H1 (cell line): Measurements from ENCODE around the gene MANBA. TPM values are rescaled to one million over a fixed set of nuclear protein-coding genes. Genes with fewer than 3 reads are reported as not detected.

ENCODE experiments used
- CTCF ChIA-PET: fragments of 300-600 bp; sonication (Branson Sonifier 250); formaldehyde crosslinking; loops from one replicate; lab custom pipeline; 2021; ENCODE audit not compliant: partially characterized antibody; lab: Charles Lee
- POLR2A ChIA-PET: fragments of 300-600 bp; sonication (Branson Sonifier 250); formaldehyde crosslinking; loops from one replicate; lab custom pipeline; 2021; ENCODE audit warnings: inconsistent platforms; ENCODE audit not compliant: partially characterized antibody; lab: Charles Lee
- DNase-seq, 2 experiments: peaks; one replicate each; pipeline versions ENCODE4 v3.0.0 to v3.0.0-alpha.2; 2010 to 2022; ENCODE audit warnings: low spot score in 2 of 2, low read depth in 1 of 2, mixed read lengths in 1 of 2
- FAIRE-seq: peaks from 2 replicates; lab custom pipeline; 2011; peaks lifted over from hg19 to GRCh38; lab: Jason Lieb, UNC
- H2AFZ ChIP-seq: 2 replicates; pipeline ENCODE4 v1.8.1; 2012; ENCODE audit warnings: low read length, inconsistent platforms
- H2AK5ac ChIP-seq: 2 replicates; pipeline ENCODE4 v1.6.1; 2013; ENCODE audit warnings: low read depth, low read length
- H2BK120ac ChIP-seq: replicated peaks from 2 replicates; pipeline ENCODE3; 2013; ENCODE audit warnings: low read depth, low read length, inconsistent platforms
- H2BK12ac ChIP-seq: 2 replicates; pipeline ENCODE4 v1.6.1; 2013; ENCODE audit warnings: low read depth, low read length
- H2BK15ac ChIP-seq: 2 replicates; pipeline ENCODE4 v1.6.1; 2013; ENCODE audit warnings: low read length
- H2BK20ac ChIP-seq: 2 replicates; pipeline ENCODE4 v1.6.1; 2013; ENCODE audit warnings: low read length
- H2BK5ac ChIP-seq: 2 replicates; pipeline ENCODE4 v1.6.1; 2013; ENCODE audit warnings: low read depth, low read length
- H3K14ac ChIP-seq: 2 replicates; pipeline ENCODE4 v1.6.1; 2013; ENCODE audit warnings: inconsistent platforms; ENCODE audit not compliant: insufficient read length
- H3K18ac ChIP-seq: 2 replicates; pipeline ENCODE4 v1.6.1; 2013; ENCODE audit warnings: low read length; ENCODE audit errors: extremely low read depth
- H3K23ac ChIP-seq: 2 replicates; pipeline ENCODE4 v1.6.1; 2013; ENCODE audit warnings: inconsistent platforms; ENCODE audit not compliant: insufficient read length
- H3K23me2 ChIP-seq: 2 replicates; pipeline ENCODE4 v1.6.1; 2013; ENCODE audit warnings: low read depth, low read length
- H3K27ac ChIP-seq: 2 replicates; pipeline ENCODE4 v1.6.1; 2011; ENCODE audit warnings: low read depth, low read length, inconsistent platforms
- H3K27me3 ChIP-seq, 4 experiments: replicated peaks in 1 of 4; 1 replicate in 1 of 4; 2 replicates in 3 of 4; pipeline versions ENCODE4 v1.6.1 to v1.8.1; 2011 to 2013; ENCODE audit warnings: low read length in 3 of 4, mild to moderate bottlenecking in 3 of 4, inconsistent platforms in 2 of 4, mixed read lengths in 2 of 4, moderate library complexity in 1 of 4; ENCODE audit not compliant: control insufficient read depth in 3 of 4, insufficient read depth in 3 of 4; ENCODE audit errors: extremely low read depth in 1 of 4
- H3K36me3 ChIP-seq, 4 experiments: 2 replicates each; pipeline versions ENCODE4 v1.6.1 to v1.8.1; 2011 to 2013; ENCODE audit warnings: mild to moderate bottlenecking in 4 of 4, low read length in 3 of 4, moderate library complexity in 2 of 4, control low read depth in 1 of 4, inconsistent platforms in 1 of 4; ENCODE audit not compliant: insufficient read depth in 4 of 4, control insufficient read depth in 2 of 4
- H3K4ac ChIP-seq: replicated peaks from 2 replicates; pipeline ENCODE3; 2013; ENCODE audit warnings: low read length, low read depth, mixed read lengths, inconsistent platforms; ENCODE audit not compliant: insufficient read length
- H3K4me1 ChIP-seq, 4 experiments: replicated peaks in 1 of 4; 1 replicate in 1 of 4; 2 replicates in 3 of 4; pipeline versions ENCODE4 v1.6.1 to v1.8.1; 2011 to 2013; ENCODE audit warnings: low read length in 3 of 4, inconsistent platforms in 2 of 4, mixed read lengths in 1 of 4; ENCODE audit not compliant: insufficient read depth in 4 of 4, control insufficient read depth in 3 of 4
- H3K4me2 ChIP-seq, 2 experiments: 2 replicates each; pipeline versions ENCODE4 v1.6.1 to v1.8.1; 2011 to 2013; ENCODE audit warnings: low read depth in 2 of 2, low read length in 2 of 2, control low read depth in 1 of 2, inconsistent platforms in 1 of 2, mild to moderate bottlenecking in 1 of 2; ENCODE audit not compliant: insufficient read depth in 1 of 2
- H3K4me3 ChIP-seq, 4 experiments: fragments of 200-600, 300-600 bp in 1 of 4; sonication (generic), shearing (Covaris generic), sonication (Bioruptor Twin) in 1 of 4; 2 replicates each; pipeline versions ENCODE4 v1.5.1 to v1.8.1; 2011 to 2016; ENCODE audit warnings: low read length in 4 of 4, low read depth in 3 of 4, control low read depth in 2 of 4, inconsistent platforms in 2 of 4, mild to moderate bottlenecking in 2 of 4, mixed read lengths in 1 of 4, moderate library complexity in 1 of 4; ENCODE audit not compliant: insufficient read depth in 2 of 4; ENCODE audit errors: extremely low read depth in 1 of 4
- H3K56ac ChIP-seq: replicated peaks from 2 replicates; pipeline ENCODE3; 2013; ENCODE audit warnings: low read depth, mild to moderate bottlenecking, mixed read lengths, low read length, inconsistent platforms; ENCODE audit not compliant: insufficient read length
- H3K79me1 ChIP-seq: 2 replicates; pipeline ENCODE4 v1.6.1; 2013; ENCODE audit warnings: low read depth, low read length, control low read depth
- H3K79me2 ChIP-seq, 2 experiments: 2 replicates each; pipeline versions ENCODE4 v1.6.1 to v1.8.1; 2012 to 2013; ENCODE audit warnings: low read length in 2 of 2, mild to moderate bottlenecking in 2 of 2, inconsistent platforms in 1 of 2; ENCODE audit not compliant: insufficient read depth in 2 of 2, control insufficient read depth in 1 of 2
- H3K9ac ChIP-seq, 4 experiments: replicated peaks in 1 of 4; 1 replicate in 1 of 4; 2 replicates in 3 of 4; pipeline versions ENCODE4 v1.6.1 to v1.8.1; 2011 to 2013; ENCODE audit warnings: low read depth in 3 of 4, low read length in 3 of 4, control low read depth in 2 of 4, mild to moderate bottlenecking in 2 of 4, moderate library complexity in 2 of 4, inconsistent platforms in 1 of 4; ENCODE audit errors: extremely low read depth in 1 of 4
- H3K9me3 ChIP-seq, 2 experiments: 2 replicates each; pipeline versions ENCODE4 v1.6.1 to v1.8.1; 2012 to 2013; ENCODE audit warnings: mild to moderate bottlenecking in 2 of 2, moderate library complexity in 2 of 2, control low read depth in 1 of 2, inconsistent platforms in 1 of 2, low read depth in 1 of 2, low read length in 1 of 2, mixed read lengths in 1 of 2; ENCODE audit not compliant: insufficient read depth in 2 of 2
- H4K20me1 ChIP-seq, 2 experiments: replicated peaks in 1 of 2; 2 replicates each; pipeline versions ENCODE3 to v1.8.1; 2011 to 2013; ENCODE audit warnings: inconsistent platforms in 2 of 2, low read length in 2 of 2, mild to moderate bottlenecking in 1 of 2; ENCODE audit not compliant: insufficient read depth in 2 of 2, control insufficient read depth in 1 of 2
- H4K5ac ChIP-seq: 2 replicates; pipeline ENCODE4 v1.6.1; 2013; ENCODE audit warnings: low read length, low read depth, mixed read lengths, inconsistent platforms; ENCODE audit not compliant: insufficient read length
- H4K8ac ChIP-seq: 2 replicates; pipeline ENCODE4 v1.8.0; 2013; ENCODE audit warnings: mild to moderate bottlenecking, moderate library complexity, low read length, inconsistent platforms; ENCODE audit not compliant: insufficient read depth; ENCODE audit errors: extremely low read depth
- H4K91ac ChIP-seq: replicated peaks from 2 replicates; pipeline ENCODE3; 2013; ENCODE audit warnings: low read length, mixed read lengths, inconsistent platforms; ENCODE audit not compliant: insufficient read length
- PHF8 ChIP-seq: fragments of 200-600 bp; sonication (generic); conservative IDR thresholded peaks from 2 replicates; pipeline ENCODE4 v1.7.1; 2012; ENCODE audit warnings: low read depth, mild to moderate bottlenecking, inconsistent platforms, low read length, moderate library complexity
- TAF7 ChIP-seq: optimal IDR thresholded peaks from 2 replicates; pipeline ENCODE3; 2011; ENCODE audit warnings: low read depth, mild to moderate bottlenecking, inconsistent platforms, low read length, moderate library complexity, borderline replicate concordance
- WGBS, 2 experiments: shearing (Covaris generic) in 1 of 2; methylation state at CpG; one replicate each; pipeline versions ENCODE4 v1.1.6 to v1.1.7; 2013 to 2015; ENCODE audit warnings: low lambda C conversion rate in 2 of 2, mixed read lengths in 2 of 2, inconsistent platforms in 1 of 2, low coverage in 1 of 2, missing lambda C conversion rate in 1 of 2; ENCODE audit not compliant: insufficient replicate concordance in 2 of 2, insufficient coverage in 1 of 2, insufficient read length in 1 of 2; ENCODE audit errors: extremely low coverage in 1 of 2, missing lambda C conversion rate in 1 of 2; 5-methylcytosine and 5-hydroxymethylcytosine counted together
- polyA plus RNA-seq, 7 experiments: library from polyadenylated mRNA; depleted of rRNA in 3 of 7; stranded (reverse) in 5 of 7; unstranded in 2 of 7; fragments of >200 nt in 5 of 7; fragments of 200-250 nt in 2 of 7; gene quantifications; 1 replicate in 5 of 7; 2 replicates in 1 of 7; 4 replicates in 1 of 7; pipeline versions ENCODE4 v1.2.1 to v1.2.3, GENCODE V29; 2011 to 2013; ENCODE audit warnings: missing spikeins in 2 of 7, mixed read lengths in 2 of 7
- total RNA-seq: library from RNA; stranded (reverse); fragmentation: NEBNext Ultra II Directional; extraction: Animal tissue kit (Norgen Biotek cat#: 25700); gene quantifications from 2 replicates; pipeline ENCODE4 v1.2.1, GENCODE V29; 2021
- TF ChIP-seq, protein P1 (sequence below): IDR thresholded peaks from 2 replicates; pipeline ENCODE4 v1.6.1; 2012; ENCODE audit warnings: low read length, inconsistent platforms
- TF ChIP-seq, protein P2 (sequence below): IDR thresholded peaks from 2 replicates; pipeline ENCODE4 v1.6.1; 2012; ENCODE audit warnings: inconsistent platforms

The MANBA gene
- total and polyA plus RNA-seq, 2 of the 8 experiments (the other 6 are each of a cell fraction or from before 2014, with no cell fraction given) = 22.9 to 27.8 TPM

DNA sequence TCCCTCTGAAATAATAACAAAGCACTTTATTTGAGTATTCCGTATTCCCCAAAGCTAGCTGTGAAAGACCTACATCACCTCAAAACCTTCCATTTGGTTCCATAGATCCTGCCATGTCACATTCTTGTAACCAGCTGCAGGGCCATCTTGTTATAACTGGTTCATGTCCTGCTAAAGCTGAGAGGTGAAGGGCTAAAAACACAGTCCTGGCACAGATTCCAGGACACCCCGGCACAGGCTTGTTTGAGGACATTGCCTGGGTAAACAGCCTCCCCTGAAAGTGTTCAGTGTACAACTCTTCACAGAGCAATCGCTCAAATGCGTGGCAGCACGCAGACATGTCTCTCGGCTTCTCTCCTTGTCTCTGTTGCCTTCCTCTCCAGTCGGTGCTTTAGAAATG lies 129.2 kb downstream of the MANBA start:
- no peaks in the 10 kb centered on the region for H3K4me1 ChIP-seq
- H2BK120ac ChIP-seq = no peak overlapping the region
- no peak overlapping the region for H3K4ac ChIP-seq
- H4K8ac ChIP-seq = no peak overlapping the region
- H3K14ac ChIP-seq = no peak overlapping the region
- TF ChIP-seq, protein P1, sequence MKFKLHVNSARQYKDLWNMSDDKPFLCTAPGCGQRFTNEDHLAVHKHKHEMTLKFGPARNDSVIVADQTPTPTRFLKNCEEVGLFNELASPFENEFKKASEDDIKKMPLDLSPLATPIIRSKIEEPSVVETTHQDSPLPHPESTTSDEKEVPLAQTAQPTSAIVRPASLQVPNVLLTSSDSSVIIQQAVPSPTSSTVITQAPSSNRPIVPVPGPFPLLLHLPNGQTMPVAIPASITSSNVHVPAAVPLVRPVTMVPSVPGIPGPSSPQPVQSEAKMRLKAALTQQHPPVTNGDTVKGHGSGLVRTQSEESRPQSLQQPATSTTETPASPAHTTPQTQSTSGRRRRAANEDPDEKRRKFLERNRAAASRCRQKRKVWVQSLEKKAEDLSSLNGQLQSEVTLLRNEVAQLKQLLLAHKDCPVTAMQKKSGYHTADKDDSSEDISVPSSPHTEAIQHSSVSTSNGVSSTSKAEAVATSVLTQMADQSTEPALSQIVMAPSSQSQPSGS = no peak
- TF ChIP-seq, protein P2, sequence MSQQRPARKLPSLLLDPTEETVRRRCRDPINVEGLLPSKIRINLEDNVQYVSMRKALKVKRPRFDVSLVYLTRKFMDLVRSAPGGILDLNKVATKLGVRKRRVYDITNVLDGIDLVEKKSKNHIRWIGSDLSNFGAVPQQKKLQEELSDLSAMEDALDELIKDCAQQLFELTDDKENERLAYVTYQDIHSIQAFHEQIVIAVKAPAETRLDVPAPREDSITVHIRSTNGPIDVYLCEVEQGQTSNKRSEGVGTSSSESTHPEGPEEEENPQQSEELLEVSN = no peak
- TF ChIP-seq TAF7 = no peak
- no peak for TF ChIP-seq PHF8
- H3K18ac ChIP-seq = no peak overlapping the region
- H2AFZ ChIP-seq = no peak overlapping the region
- no peaks in the 10 kb centered on the region for H3K79me1 ChIP-seq
- H3K9me3 ChIP-seq = no peaks in the 10 kb centered on the region
- FAIRE-seq (no peak), DNase-seq (no peak)
- no peak overlapping the region for H2BK20ac ChIP-seq
- H3K23ac ChIP-seq = no peak overlapping the region
- CTCF ChIA-PET = interaction anchor here (1.2 to 1.7 kb wide), 3 partner anchors 8 to 415 kb away, joined by 3 to 4 read pairs (median 4); no protein-coding TSS in a partner anchor
- H3K9ac ChIP-seq = no peak overlapping the region
- no peak overlapping the region for H3K4me2 ChIP-seq
- no peak overlapping the region for H3K56ac ChIP-seq
- H3K4me3 ChIP-seq = no peak overlapping the region
- WGBS, 2 experiments = 82% methylated on average over 7 of the region's 7 CpGs; no CpG with 5 or more reads in 1 of the 2 experiments
- no peak overlapping the region for H4K5ac ChIP-seq
- no peak overlapping the region for H4K91ac ChIP-seq
- no peaks in the 10 kb centered on the region for H3K23me2 ChIP-seq
- H3K79me2 ChIP-seq = no peaks in the 10 kb centered on the region
- H2BK12ac ChIP-seq = no peak overlapping the region
- H3K27ac ChIP-seq = no peak overlapping the region
- H3K27me3 ChIP-seq = no peaks in the 10 kb centered on the region
- no peaks in the 10 kb centered on the region for H4K20me1 ChIP-seq
- H2AK5ac ChIP-seq = no peak overlapping the region
- no peak overlapping the region for H2BK5ac ChIP-seq
- H3K36me3 ChIP-seq = peaks cover 4 to 18% (median 10%) of the 10 kb centered on the region in 4 experiments; a peak in 7 of 8 replicates
- H2BK15ac ChIP-seq = no peak overlapping the region
- POLR2A ChIA-PET = no interaction called here
